Measurements from ENCODE around the gene ZNF302.
"Not testable (repeated sequence)": the region's sequence is repeated elsewhere in the genome, so short reads cannot be mapped to it uniquely, and the experiment has no call there.

Gene ZNF302

GRCh38 chr19:34677386-34678084, at the start of gene ZNF302:
ZNF302 (plus strand) TSS chr19:34677678; CDS start chr19:34678805, 1,127 bp downstream.
- DNase-seq (ENCODE audit: low spot score), result peak; percentile 97

GRCh38 chr19:34633802-34634201, 43.7 kb upstream of the ZNF302 start:
- DNase-seq (ENCODE audit: low spot score), result no peak

GRCh38 chr19:34639491-34640085, 37.9 kb upstream of the ZNF302 start:
- DNase-seq (ENCODE audit: low spot score), result peak; percentile 80

- no peak for DNase-seq (ENCODE audit: low spot score)
Observed at GRCh38 chr19:34642241-34642640, 35.2 kb upstream of the ZNF302 start.

- DNase-seq (ENCODE audit: low spot score), result no peak
Observed at GRCh38 chr19:34644991-34645461, 32.5 kb upstream of the ZNF302 start.

GRCh38 chr19:34645551-34645950, 31.9 kb upstream of the ZNF302 start:
- DNase-seq (ENCODE audit: low spot score), result no peak

GRCh38 chr19:34649886-34650543, 27.5 kb upstream of the ZNF302 start:
- DNase-seq (ENCODE audit: low spot score), result no peak

GRCh38 chr19:34651747-34652146, 25.7 kb upstream of the ZNF302 start:
- no peak for DNase-seq (ENCODE audit: low spot score)

GRCh38 chr19:34654796-34655195, 22.7 kb upstream of the ZNF302 start:
- no peak for DNase-seq (ENCODE audit: low spot score)

- no peak for DNase-seq (ENCODE audit: low spot score)
Observed at GRCh38 chr19:34655651-34656050, 21.8 kb upstream of the ZNF302 start.

GRCh38 chr19:34661357-34661756, 16.1 kb upstream of the ZNF302 start:
- no peak for DNase-seq (ENCODE audit: low spot score)

GRCh38 chr19:34662919-34663318, 14.6 kb upstream of the ZNF302 start:
- DNase-seq (ENCODE audit: low spot score), result peak; percentile 87

- DNase-seq (ENCODE audit: low spot score), result no peak
Observed at GRCh38 chr19:34664168-34664567, 13.3 kb upstream of the ZNF302 start.

GRCh38 chr19:34664870-34665269, 12.6 kb upstream of the ZNF302 start:
- no peak for DNase-seq (ENCODE audit: low spot score)

GRCh38 chr19:34665275-34665674, 12.2 kb upstream of the ZNF302 start:
- not testable (repeated sequence) for DNase-seq (ENCODE audit: low spot score)

GRCh38 chr19:34666200-34666957, 11.1 kb upstream of the ZNF302 start:
- no peak for DNase-seq (ENCODE audit: low spot score)

- no peak for DNase-seq (ENCODE audit: low spot score)
Observed at GRCh38 chr19:34666958-34667265, 10.6 kb upstream of the ZNF302 start.

GRCh38 chr19:34667349-34668076, 10.0 kb upstream of the ZNF302 start:
- DNase-seq (ENCODE audit: low spot score), result peak; percentile 15

- DNase-seq (ENCODE audit: low spot score), result not testable (repeated sequence)
Observed at GRCh38 chr19:34668077-34668689, 9.3 kb upstream of the ZNF302 start.

GRCh38 chr19:34668690-34669089, 8.8 kb upstream of the ZNF302 start:
- not testable (repeated sequence) for DNase-seq (ENCODE audit: low spot score)

- DNase-seq (ENCODE audit: low spot score), result no peak
Observed at GRCh38 chr19:34669305-34669704, 8.2 kb upstream of the ZNF302 start.

Data from NAMALWA (cell line).